GM19099 (cell line): ENCODE data around the gene NT5C3B.

ENCODE experiments used
- POLR2A ChIP-seq: IDR thresholded peaks from 3 replicates; pipeline ENCODE4 v1.6.1; 2011; ENCODE audit warnings: low read depth; ENCODE audit not compliant: insufficient read length; ENCODE audit errors: extremely low read depth

The NT5C3B gene

GRCh38 chr17:41775394-41776226 lies 60.4 kb downstream of the NT5C3B start:
- no peak for TF ChIP-seq POLR2A
